HCT116 (cell line): ENCODE results near the gene NAT9. TPM values are rescaled to one million over a fixed set of nuclear protein-coding genes. Genes with fewer than 3 reads are reported as not detected.

ENCODE experiments used
- ATAC-seq: fragments of 200-7000 bp; cut with Tn5 transposase; 2 replicates; pipeline ENCODE4 v1.9.1; 2020; ENCODE audit warnings: mild to moderate bottlenecking, moderate library complexity
- BruUV-seq: library from RNA; stranded (reverse); fragments of 400-500 nt; replicated peaks from 2 replicates; lab custom pipeline; 2021; lab: Mats Ljungman, UMichigan
- CTCF ChIA-PET: fragments of 300-600 bp; sonication (Branson Sonifier 250); formaldehyde crosslinking; loops from one replicate; lab custom pipeline; 2021; ENCODE audit warnings: antibody characterized with exemption; lab: Charles Lee
- POLR2A ChIA-PET: fragments of 300-600, 350-600 bp; sonication (Branson Sonifier 250); formaldehyde crosslinking; loops from one replicate; lab custom pipeline; 2021; ENCODE audit warnings: antibody characterized with exemption; lab: Charles Lee
- RAD21 ChIA-PET, 2 experiments: fragments of 300-600 bp; sonication (Branson Sonifier 250); formaldehyde crosslinking; loops; one replicate each; lab custom pipeline; 2023; ENCODE audit warnings: low total read pairs in 2 of 2; ENCODE audit not compliant: uncharacterized antibody in 2 of 2, unreplicated experiment in 2 of 2, low non-redundant PET in 1 of 2; lab: Charles Lee
- DNase-seq: peaks from one replicate; pipeline ENCODE4 v3.0.0-alpha.2; 2010; ENCODE audit warnings: low read depth, low spot score
- H2AFZ ChIP-seq: fragments of 200-600 bp; shearing (Covaris generic), sonication (generic); 2 replicates; pipeline ENCODE4 v1.6.1; 2017; ENCODE audit warnings: low read depth, mixed run types, mixed read lengths, antibody characterized with exemption, low read length; ENCODE audit not compliant: poor library complexity, severe bottlenecking
- H3K27ac ChIP-seq: 2 replicates; pipeline ENCODE4 v1.5.1; 2012; ENCODE audit warnings: low read depth, low read length
- H3K27me3 ChIP-seq: fragments of 200-600 bp; sonication (generic); 2 replicates; pipeline ENCODE4 v1.6.1; 2016; ENCODE audit warnings: mixed run types, low read length, mixed read lengths; ENCODE audit not compliant: insufficient read depth
- H3K36me3 ChIP-seq, 2 experiments: fragments of 200-500 bp in 1 of 2; fragments of 200-600 bp in 1 of 2; sonication (Bioruptor generic) in 1 of 2; sonication (generic) in 1 of 2; 2 replicates each; pipeline versions ENCODE4 v1.5.1 to v1.6.1; 2014 to 2016; ENCODE audit warnings: low read length in 2 of 2, inconsistent platforms in 1 of 2, mixed read lengths in 1 of 2, mixed run types in 1 of 2; ENCODE audit not compliant: insufficient read depth in 2 of 2, control insufficient read depth in 1 of 2
- H3K4me1 ChIP-seq, 2 experiments: fragments of 200-600 bp in 1 of 2; sonication (generic) in 1 of 2; 2 replicates each; pipeline versions ENCODE4 v1.5.1 to v1.6.1; 2012 to 2017; ENCODE audit warnings: low read length in 2 of 2, inconsistent platforms in 1 of 2, mild to moderate bottlenecking in 1 of 2, mixed read lengths in 1 of 2, mixed run types in 1 of 2, moderate library complexity in 1 of 2; ENCODE audit not compliant: insufficient read depth in 2 of 2, control insufficient read depth in 1 of 2
- H3K4me2 ChIP-seq: fragments of 200-600 bp; sonication (generic); 2 replicates; pipeline ENCODE4 v1.6.1; 2017; ENCODE audit warnings: mixed run types, low read length, mixed read lengths
- H3K4me3 ChIP-seq, 2 experiments: fragments of 200-600 bp in 1 of 2; sonication (generic) in 1 of 2; replicated peaks in 1 of 2; 2 replicates each; pipeline ENCODE4 v1.5.1; 2011 to 2016; ENCODE audit warnings: low read length in 2 of 2, control low read depth in 1 of 2, low read depth in 1 of 2, mild to moderate bottlenecking in 1 of 2, mixed read lengths in 1 of 2, mixed run types in 1 of 2
- H3K79me2 ChIP-seq: fragments of 200-600 bp; sonication (generic); 2 replicates; pipeline ENCODE4 v1.6.1; 2017; ENCODE audit warnings: mild to moderate bottlenecking, mixed run types, low read length, moderate library complexity, mixed read lengths; ENCODE audit not compliant: insufficient read depth
- H3K9ac ChIP-seq: fragments of 200-600 bp; sonication (generic); 2 replicates; pipeline ENCODE4 v1.6.1; 2016; ENCODE audit warnings: low read length, mixed read lengths
- H3K9me2 ChIP-seq: fragments of 200-600 bp; sonication (generic), shearing (Covaris generic); 2 replicates; pipeline ENCODE4 v1.6.1; 2017; ENCODE audit warnings: mixed run types, mild to moderate bottlenecking, moderate library complexity; ENCODE audit not compliant: insufficient read depth
- H3K9me3 ChIP-seq, 2 experiments: fragments of 200-500 bp in 1 of 2; fragments of 200-600 bp in 1 of 2; sonication (Bioruptor generic) in 1 of 2; sonication (generic) in 1 of 2; 2 replicates each; pipeline ENCODE4 v1.6.1; 2014 to 2017; ENCODE audit warnings: low read length in 2 of 2, mixed read lengths in 2 of 2, inconsistent platforms in 1 of 2, low read depth in 1 of 2, mild to moderate bottlenecking in 1 of 2, mixed run types in 1 of 2, moderate library complexity in 1 of 2; ENCODE audit not compliant: control insufficient read depth in 1 of 2, insufficient read depth in 1 of 2
- H4K20me1 ChIP-seq: fragments of 200-600 bp; sonication (generic), shearing (Covaris generic); 2 replicates; pipeline ENCODE4 v1.6.1; 2017; ENCODE audit warnings: mixed run types, mild to moderate bottlenecking, moderate library complexity; ENCODE audit not compliant: insufficient read depth
- MAX ChIP-seq: IDR thresholded peaks from 2 replicates; pipeline ENCODE4 v1.6.1; 2012
- RAD21 ChIP-seq: IDR thresholded peaks from 2 replicates; pipeline ENCODE4 v1.6.1; 2012; ENCODE audit warnings: low read depth, mild to moderate bottlenecking
- YY1 ChIP-seq: IDR thresholded peaks from 2 replicates; pipeline ENCODE4 v1.6.1; 2011; ENCODE audit warnings: low read length, low read depth, moderate library complexity, mild to moderate bottlenecking; ENCODE audit not compliant: insufficient replicate concordance; ENCODE audit errors: extremely low read depth
- ZBTB33 ChIP-seq: IDR thresholded peaks from 2 replicates; pipeline ENCODE4 v1.6.1; 2011; ENCODE audit warnings: mild to moderate bottlenecking, low read length, moderate library complexity; ENCODE audit not compliant: insufficient replicate concordance; ENCODE audit errors: extremely low read depth
- ZNF274 ChIP-seq: fragments of 200-500 bp; sonication (Bioruptor generic); IDR thresholded peaks from 2 replicates; pipeline ENCODE4 v1.6.1; 2014; ENCODE audit warnings: mild to moderate bottlenecking, low read depth, low read length, inconsistent platforms
- intact Hi-C: fragments of 100-400 bp; cut with micrococcal nuclease; formaldehyde crosslinking; loops from 2 replicates; pipeline ENCODE4 v1.10.0; 2022
- total RNA-seq: library from RNA; stranded (reverse); gene quantifications from one replicate; pipeline ENCODE4 v1.2.1, GENCODE V29; 2021; ENCODE audit not compliant: unreplicated experiment

Gene NAT9
- total RNA-seq, 1 experiment from 2014 or later: 88.7 TPM

GRCh38 chr17:74816905-74817620 lies 40.9 kb upstream of the NAT9 start:
- RAD21 ChIA-PET: no interaction called here
- Histone ChIP-seq H3K9ac (no peak overlapping the region), H3K4me3 (no peak overlapping the region), H3K9me3 (no peaks in the 10 kb centered on the region), H3K9me2 (no peaks in the 10 kb centered on the region), H3K27ac (no peak overlapping the region), H3K4me1 (no peaks in the 10 kb centered on the region), H3K79me2 (no peaks in the 10 kb centered on the region), H3K36me3 (no peaks in the 10 kb centered on the region), H3K27me3 (no peaks in the 10 kb centered on the region), H2AFZ (no peak overlapping the region), H3K4me2 (no peak overlapping the region), H4K20me1 (no peaks in the 10 kb centered on the region)
- POLR2A ChIA-PET: interaction anchor here (0.6 kb wide), 1 partner anchor 62 kb away, joined by 3 read pairs; no protein-coding TSS in a partner anchor
- ATAC-seq: no peak
- BruUV-seq: no TSS peak
- no peak for TF ChIP-seq YY1
- TF ChIP-seq RAD21: no peak
- no peak for TF ChIP-seq MAX
- TF ChIP-seq ZBTB33: no peak
- TF ChIP-seq ZNF274: no peak
- intact Hi-C loops: no loop called here
- no peak for DNase-seq
- CTCF ChIA-PET: no interaction called here
